Measurements from ENCODE around the gene CLEC2L.

Gene CLEC2L

DNA sequence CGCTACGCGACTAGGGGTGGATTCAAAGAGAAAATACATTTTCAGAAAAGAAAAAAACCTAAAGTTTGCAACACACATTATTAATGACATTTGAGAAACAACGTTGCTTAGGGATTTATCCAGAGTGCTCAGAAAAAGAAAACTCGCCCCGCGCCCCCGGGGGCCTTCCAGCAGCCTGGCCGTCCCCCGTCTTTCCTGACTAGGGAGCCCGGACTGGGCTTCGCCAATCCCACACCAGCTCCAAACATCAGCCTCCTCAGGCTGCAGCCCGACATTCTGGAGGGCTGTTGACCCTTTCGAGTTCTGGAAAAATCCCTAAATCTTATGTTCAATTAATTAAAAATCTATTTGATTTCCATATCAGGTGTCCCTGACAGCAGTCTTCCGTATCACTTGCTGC, 48.6 kb downstream of the CLEC2L start:
- DNase-seq (ENCODE audit: insufficient read length, low spot score) (no peak), FAIRE-seq (no peak)

- DNase-seq (ENCODE audit: insufficient read length, low spot score) (no peak), FAIRE-seq (no peak)
These were observed 49.4 kb downstream of the CLEC2L start for GRCh38 chr7:139572704-139573385.

GRCh38 chr7:139573871-139574270, 50.4 kb downstream of the CLEC2L start:
- DNase-seq (ENCODE audit: insufficient read length, low spot score) (no peak), FAIRE-seq (no peak)

GRCh38 chr7:139574618-139575337, 51.3 kb downstream of the CLEC2L start:
- FAIRE-seq (no peak), DNase-seq (ENCODE audit: insufficient read length, low spot score) (no peak)

- DNase-seq (ENCODE audit: insufficient read length, low spot score), result no peak
- FAIRE-seq, result no peak
These were observed 51.8 kb downstream of the CLEC2L start for GRCh38 chr7:139575338-139575680.

GRCh38 chr7:139576179-139576973, 52.9 kb downstream of the CLEC2L start:
- FAIRE-seq (no peak), DNase-seq (ENCODE audit: insufficient read length, low spot score) (no peak)

GRCh38 chr7:139580435-139580834, 57.0 kb downstream of the CLEC2L start:
- DNase-seq (ENCODE audit: insufficient read length, low spot score), result no peak
- no peak for FAIRE-seq

DNA sequence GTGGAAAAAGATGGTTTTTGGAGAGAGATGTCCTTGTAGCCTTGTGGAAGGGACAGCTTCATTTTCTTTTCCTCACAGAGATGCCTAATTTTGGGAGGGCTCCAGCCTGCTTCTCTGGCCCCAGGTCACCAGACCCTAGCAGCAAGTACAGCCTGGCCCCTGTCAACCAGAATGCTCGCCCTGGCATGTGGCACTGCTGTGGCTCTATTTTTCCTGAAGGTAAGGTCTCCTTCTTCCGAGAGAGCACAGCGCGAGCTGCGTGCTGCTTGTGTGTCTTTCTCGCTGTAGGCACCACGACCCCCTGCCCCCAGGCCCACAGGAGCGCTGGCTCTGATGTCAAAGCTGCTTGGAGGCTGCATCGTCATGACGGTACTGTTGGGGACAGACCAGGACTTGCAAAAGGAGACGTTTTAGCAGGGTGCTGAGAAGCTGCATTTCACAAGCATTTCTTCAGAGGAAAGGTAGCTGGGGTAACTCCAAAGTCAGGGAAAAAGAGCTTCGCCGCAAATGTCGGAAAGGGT, 58.7 kb downstream of the CLEC2L start:
- DNase-seq (ENCODE audit: insufficient read length, low spot score), result no peak
- FAIRE-seq, result no peak

- DNase-seq (ENCODE audit: insufficient read length, low spot score), result no peak
These were observed 59.2 kb downstream of the CLEC2L start for GRCh38 chr7:139582671-139583155.

GRCh38 chr7:139583826-139584553, 60.5 kb downstream of the CLEC2L start:
- no peak for DNase-seq (ENCODE audit: insufficient read length, low spot score)
- no peak for FAIRE-seq

More at GRCh38 chr7:139582671-139583155, 59.2 kb downstream of the CLEC2L start:
- FAIRE-seq, result no peak

DNA sequence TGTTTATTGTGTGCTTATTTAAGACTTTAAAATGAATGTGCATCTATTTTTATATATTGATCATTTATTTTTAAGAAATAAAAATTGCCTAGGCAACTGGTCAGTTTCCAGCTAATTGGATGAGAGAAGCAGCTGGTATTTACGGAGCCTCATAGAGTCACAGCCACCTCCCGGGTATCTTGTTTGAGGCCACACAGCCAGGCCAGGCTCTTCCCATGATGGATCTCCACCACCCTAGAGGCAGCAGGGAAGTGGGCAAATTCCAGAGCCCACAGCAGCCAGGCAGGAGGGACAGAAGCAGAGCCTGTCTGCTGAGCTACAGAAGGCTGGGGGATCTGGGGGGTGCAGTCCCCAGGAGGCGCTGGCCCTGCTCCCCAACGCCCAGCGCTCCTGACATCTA, 61.6 kb downstream of the CLEC2L start:
- FAIRE-seq (no peak), DNase-seq (ENCODE audit: insufficient read length, low spot score) (no peak)

- FAIRE-seq, result no peak
These were observed 62.8 kb downstream of the CLEC2L start for GRCh38 chr7:139586286-139586685.

GRCh38 chr7:139587535-139587934, 64.0 kb downstream of the CLEC2L start:
- FAIRE-seq (no peak), DNase-seq (ENCODE audit: insufficient read length, low spot score) (no peak)

More at GRCh38 chr7:139586286-139586685, 62.8 kb downstream of the CLEC2L start:
- no peak for DNase-seq (ENCODE audit: insufficient read length, low spot score)

DNA sequence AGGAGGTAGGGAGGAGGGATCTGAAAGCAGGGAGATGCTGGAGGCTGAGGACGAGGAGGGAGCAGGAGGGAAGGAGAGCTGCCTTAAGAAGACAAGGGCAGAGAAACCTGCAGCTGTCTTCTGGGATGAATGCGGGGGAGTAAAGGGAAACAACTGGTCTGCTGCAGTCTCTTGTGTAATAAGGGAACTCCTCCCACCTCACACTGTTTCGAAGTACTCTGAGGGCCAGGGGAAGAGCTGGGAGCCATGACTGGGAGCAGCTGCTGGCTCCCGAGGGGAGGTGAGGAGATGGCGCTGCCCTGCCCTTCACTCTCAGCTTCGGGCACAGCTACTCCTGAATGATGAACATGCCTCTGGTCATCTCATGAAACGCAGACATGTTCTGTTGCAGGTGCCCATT, 65.1 kb downstream of the CLEC2L start:
- peak; percentile 33 for DNase-seq (ENCODE audit: insufficient read length, low spot score)
- no peak for FAIRE-seq

GRCh38 chr7:139589474-139589873, 66.0 kb downstream of the CLEC2L start:
- FAIRE-seq (no peak), DNase-seq (ENCODE audit: insufficient read length, low spot score) (no peak)

DNA sequence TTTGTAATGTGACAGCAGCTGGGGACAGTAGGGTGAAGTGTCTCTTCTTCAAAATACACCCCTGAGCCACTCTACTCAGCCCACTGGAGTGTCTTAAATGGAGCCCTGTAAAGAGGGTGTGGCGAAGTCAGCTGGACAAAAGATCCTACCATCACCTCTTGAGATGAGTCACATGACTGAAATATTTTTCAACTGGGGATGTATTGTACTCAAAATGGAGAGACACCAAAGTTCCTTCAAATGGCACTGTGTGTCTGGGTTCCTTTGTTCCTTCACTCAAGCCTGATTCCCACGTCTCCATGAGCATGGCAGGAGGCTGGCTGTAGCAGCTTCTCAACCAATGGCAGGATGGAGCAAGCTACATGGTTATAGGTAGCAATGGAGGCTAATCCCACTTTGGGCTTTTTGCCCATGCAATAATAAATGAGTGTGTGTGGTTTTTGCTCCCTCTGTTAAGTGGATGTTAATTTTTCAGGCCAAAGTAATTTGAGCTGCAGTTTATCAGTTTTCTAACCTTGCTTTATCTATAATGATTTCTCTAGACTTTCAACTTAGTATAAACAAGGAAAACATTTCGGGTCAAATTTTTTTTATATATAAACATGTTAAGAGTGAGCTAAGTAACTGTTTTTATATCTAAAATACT, 68.2 kb downstream of the CLEC2L start:
- FAIRE-seq, result no peak
- no peak for DNase-seq (ENCODE audit: insufficient read length, low spot score)

- FAIRE-seq, result no peak
- DNase-seq (ENCODE audit: insufficient read length, low spot score), result no peak
These were observed 69.4 kb downstream of the CLEC2L start for GRCh38 chr7:139592801-139593461.

DNA sequence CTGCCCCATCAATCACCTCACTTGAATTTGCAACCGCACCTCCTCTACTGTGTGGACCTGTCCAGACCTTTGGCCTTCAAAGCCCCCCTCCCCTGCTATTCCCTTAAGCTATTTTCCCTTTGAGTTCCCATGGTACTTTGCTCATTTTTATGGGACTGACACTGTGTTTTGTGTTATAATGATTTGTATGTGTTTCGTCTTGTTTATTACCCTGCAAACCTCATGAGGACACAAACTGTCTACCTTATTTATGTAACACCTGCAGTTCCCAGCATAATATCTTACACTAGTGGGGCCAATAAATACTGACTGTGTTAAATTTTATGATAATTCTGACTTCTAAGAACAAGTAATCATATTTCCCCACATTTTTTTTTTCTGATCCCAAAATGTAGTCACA, 70.6 kb downstream of the CLEC2L start:
- DNase-seq (ENCODE audit: insufficient read length, low spot score) (no peak), FAIRE-seq (no peak)
